Muscle of leg (tissue), 11 donors: Measurements from ENCODE around the gene MPHOSPH8. TPM values are rescaled to one million over a fixed set of nuclear protein-coding genes. Genes with fewer than 3 reads are reported as not detected.
A peak's percentile ranks its signal among the peaks of the same experiment; 100 is the strongest.
"Not testable (repeated sequence)": the region's sequence is repeated elsewhere in the genome, so short reads cannot be mapped to it uniquely, and the experiment has no call there.

ENCODE experiments used
- DNase-seq: peaks from one replicate; pipeline ENCODE4 v3.0.0; 2013
- H3K27ac ChIP-seq: one replicate; pipeline ENCODE4 v1.5.1; 2013; ENCODE audit warnings: mild to moderate bottlenecking, low read length, control low read depth
- H3K27me3 ChIP-seq: one replicate; pipeline ENCODE4 v1.6.1; 2013; ENCODE audit warnings: low read length; ENCODE audit not compliant: control insufficient read depth, insufficient read depth
- H3K36me3 ChIP-seq: one replicate; pipeline ENCODE4 v1.6.1; 2013; ENCODE audit warnings: low read length; ENCODE audit not compliant: control insufficient read depth, insufficient read depth
- H3K4me1 ChIP-seq: one replicate; pipeline ENCODE4 v1.6.1; 2013; ENCODE audit warnings: low read length; ENCODE audit not compliant: control insufficient read depth, insufficient read depth
- H3K4me3 ChIP-seq: one replicate; pipeline ENCODE4 v1.5.1; 2013; ENCODE audit warnings: low read length, control low read depth
- H3K9me3 ChIP-seq: replicated peaks from 2 replicates; pipeline ENCODE4 v1.6.1; 2013; ENCODE audit warnings: low read depth, low read length; ENCODE audit not compliant: control insufficient read depth
- WGBS: methylation state at CpG from one replicate; pipeline ENCODE4 v1.1.5; 2013; ENCODE audit warnings: missing lambda C conversion rate; ENCODE audit not compliant: insufficient coverage; 5-methylcytosine and 5-hydroxymethylcytosine counted together
- polyA plus RNA-seq, 8 donors: library from polyadenylated mRNA; unstranded; fragments of 120-200 nt; gene quantifications; one replicate each; pipeline versions ENCODE4 v1.2.1 to v1.2.3, GENCODE V29; 2013; ENCODE audit warnings: inconsistent platforms in 1 of 8, low replicate concordance in 1 of 8; ENCODE audit not compliant: insufficient read length in 8 of 8, insufficient read depth in 1 of 8
- total RNA-seq: library from RNA; stranded (reverse); fragments of 120-200 nt; gene quantifications from one replicate; pipeline ENCODE4 v1.2.4, GENCODE V29; 2013

The MPHOSPH8 gene
- total and polyA plus RNA-seq, 9 donors: 16.3 to 40.9 (median 32.1) TPM

DNA sequence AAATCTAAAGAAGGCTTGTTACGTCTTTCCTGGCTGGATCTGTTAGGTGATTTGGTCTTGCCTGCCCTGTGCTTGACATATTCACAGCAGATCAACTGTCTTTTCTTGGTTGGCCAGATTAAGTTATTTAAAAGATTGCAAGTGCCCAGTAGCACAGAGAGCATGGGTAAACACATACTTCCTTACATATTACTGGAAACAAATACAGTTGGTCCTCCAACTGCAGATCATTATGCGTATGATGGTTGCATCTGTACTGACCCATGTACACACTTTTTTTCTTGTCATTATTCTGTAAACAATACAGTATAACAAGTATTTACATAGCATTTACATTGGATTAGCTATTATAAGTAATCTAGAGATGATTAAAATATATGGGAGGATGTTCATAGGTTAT is 9.2 kb upstream of the MPHOSPH8 start:
- no CpG with 5 or more reads among the region's 2 CpGs for WGBS
- H3K4me3 ChIP-seq: no peak overlapping the region

GRCh38 chr13:19632915-19633478 is 462 bp upstream of the MPHOSPH8 start:
- no peak for DNase-seq
- Histone ChIP-seq H3K4me3 (peak overlapping the region; percentile 74), H3K27me3 (no peaks in the 10 kb centered on the region), H3K36me3 (no peaks in the 10 kb centered on the region), H3K27ac (peak overlapping the region; percentile 97), H3K9me3 (no peaks in the 10 kb centered on the region), H3K4me1 (peaks cover 5% of the 10 kb centered on the region)
- 0% methylated on average over 17 of the region's 25 CpGs for WGBS

More for the DNA sequence above, 9.2 kb upstream of the MPHOSPH8 start:
- no peaks in the 10 kb centered on the region for H3K9me3 ChIP-seq
- H3K27ac ChIP-seq: no peak overlapping the region
- DNase-seq: no peak
- no peaks in the 10 kb centered on the region for H3K27me3 ChIP-seq
- no peaks in the 10 kb centered on the region for H3K4me1 ChIP-seq
- no peaks in the 10 kb centered on the region for H3K36me3 ChIP-seq

DNA sequence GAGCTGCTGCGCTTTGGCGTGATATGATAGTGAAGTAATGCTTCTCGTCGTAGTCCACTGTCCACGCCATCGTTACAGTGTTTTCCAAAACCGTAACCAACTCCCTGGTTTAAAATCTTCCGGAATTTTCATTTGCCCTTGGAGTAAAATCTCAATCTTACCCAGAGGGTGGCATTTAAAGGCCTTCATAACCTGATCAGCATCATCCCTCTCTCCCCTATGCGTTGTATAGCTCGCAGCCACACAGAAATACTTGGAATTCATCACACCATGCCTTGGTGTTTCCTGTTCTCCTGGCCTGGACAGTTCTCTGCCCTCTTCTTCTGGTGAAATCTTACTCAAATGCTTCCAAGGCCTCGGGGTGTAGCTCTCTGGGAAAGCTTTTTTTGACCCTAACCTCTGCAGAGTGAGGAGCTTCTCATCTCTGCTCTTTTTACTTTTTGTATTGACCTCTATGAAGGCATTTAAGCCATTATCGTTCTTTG is 839 bp downstream of the MPHOSPH8 start:
- H3K9me3 ChIP-seq: no peaks in the 10 kb centered on the region
- H3K4me1 ChIP-seq: peaks cover 5% of the 10 kb centered on the region
- DNase-seq: no peak
- peak overlapping the region; percentile 97 for H3K27ac ChIP-seq
- H3K4me3 ChIP-seq: peak overlapping the region; percentile 74
- H3K27me3 ChIP-seq: no peaks in the 10 kb centered on the region
- no peaks in the 10 kb centered on the region for H3K36me3 ChIP-seq
- WGBS: 2% methylated on average over 7 of the region's 12 CpGs

- H3K27ac ChIP-seq: not testable (repeated sequence)
- 96% methylated on average over 4 of the region's 7 CpGs for WGBS
Observed at GRCh38 chr13:19635926-19636325, 2.5 kb downstream of the MPHOSPH8 start.

GRCh38 chr13:19643652-19644051 is 10.2 kb downstream of the MPHOSPH8 start:
- DNase-seq: no peak
- Histone ChIP-seq H3K27me3 (no peaks in the 10 kb centered on the region), H3K9me3 (no peaks in the 10 kb centered on the region), H3K4me1 (no peaks in the 10 kb centered on the region), H3K27ac (no peak overlapping the region), H3K36me3 (peaks cover 18% of the 10 kb centered on the region), H3K4me3 (no peak overlapping the region)
- 89% methylated on average over 2 of the region's 3 CpGs for WGBS

More at GRCh38 chr13:19635926-19636325, 2.5 kb downstream of the MPHOSPH8 start:
- not testable (repeated sequence) for H3K27me3 ChIP-seq, H3K9me3 ChIP-seq, H3K4me1 ChIP-seq, DNase-seq, H3K36me3 ChIP-seq, H3K4me3 ChIP-seq

GRCh38 chr13:19645000-19645399 is 11.5 kb downstream of the MPHOSPH8 start:
- DNase-seq: no peak
- no peak overlapping the region for H3K27ac ChIP-seq
- no CpG with 5 or more reads among the region's 2 CpGs for WGBS
- H3K4me1 ChIP-seq: no peaks in the 10 kb centered on the region
- peaks cover 25% of the 10 kb centered on the region for H3K36me3 ChIP-seq
- no peaks in the 10 kb centered on the region for H3K9me3 ChIP-seq
- no peaks in the 10 kb centered on the region for H3K27me3 ChIP-seq
- H3K4me3 ChIP-seq: no peak overlapping the region

DNA sequence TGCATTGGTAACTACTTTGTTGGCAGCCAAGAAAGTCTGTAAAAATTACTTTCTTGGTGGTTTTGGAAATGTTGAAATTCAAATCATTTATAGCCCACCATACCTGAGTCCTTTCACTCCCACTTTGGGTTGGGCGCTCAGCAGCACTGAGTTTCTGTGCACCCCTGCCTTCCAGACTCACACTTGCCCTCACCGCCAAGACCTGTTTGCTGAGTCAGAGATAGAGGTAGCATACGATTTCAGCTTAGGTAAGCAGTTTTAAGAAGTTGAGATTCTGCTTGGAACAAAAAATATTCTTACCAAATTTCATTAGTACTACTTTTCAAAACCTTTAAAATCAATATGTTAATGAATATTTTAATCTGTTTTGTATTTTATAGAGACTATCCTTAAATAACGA is 12.6 kb downstream of the MPHOSPH8 start:
- Histone ChIP-seq H3K36me3 (peaks cover 28% of the 10 kb centered on the region), H3K27me3 (no peaks in the 10 kb centered on the region), H3K4me3 (no peak overlapping the region), H3K27ac (no peak overlapping the region), H3K9me3 (no peaks in the 10 kb centered on the region), H3K4me1 (no peaks in the 10 kb centered on the region)
- DNase-seq: no peak
- WGBS: no CpG with 5 or more reads among the region's 4 CpGs

DNA sequence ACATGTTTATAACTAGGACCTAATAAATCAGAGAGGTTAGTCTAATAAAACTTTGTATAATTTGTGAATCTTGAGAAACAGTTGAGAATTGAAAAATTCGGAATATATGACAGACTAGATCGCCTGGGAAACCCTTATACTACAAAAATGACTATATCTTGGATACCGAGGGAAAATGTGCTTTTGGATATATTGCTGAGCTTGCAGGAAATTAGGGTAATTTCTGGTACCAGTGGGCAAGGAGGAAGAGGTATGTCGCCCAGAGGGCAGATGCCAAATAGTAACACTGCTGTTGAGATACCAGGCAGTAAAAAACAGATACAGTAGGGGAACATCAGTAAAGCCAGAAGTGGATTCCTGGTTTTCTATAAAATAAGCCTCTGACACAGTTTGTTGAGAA is 17.3 kb downstream of the MPHOSPH8 start:
- H3K27me3 ChIP-seq: no peaks in the 10 kb centered on the region
- no peak for DNase-seq
- H3K9me3 ChIP-seq: no peaks in the 10 kb centered on the region
- WGBS: 100% methylated on average over 1 of the region's 4 CpGs
- H3K36me3 ChIP-seq: peaks cover 33% of the 10 kb centered on the region
- H3K27ac ChIP-seq: no peak overlapping the region
- H3K4me3 ChIP-seq: no peak overlapping the region
- no peaks in the 10 kb centered on the region for H3K4me1 ChIP-seq

- Histone ChIP-seq H3K9me3 (no peaks in the 10 kb centered on the region), H3K4me3 (no peak overlapping the region), H3K27ac (no peak overlapping the region), H3K27me3 (no peaks in the 10 kb centered on the region), H3K4me1 (no peaks in the 10 kb centered on the region), H3K36me3 (peaks cover 38% of the 10 kb centered on the region)
- WGBS: 29% methylated on average over 4 of the region's 4 CpGs
- DNase-seq: no peak
Observed at GRCh38 chr13:19657872-19658591, 24.6 kb downstream of the MPHOSPH8 start.

DNA sequence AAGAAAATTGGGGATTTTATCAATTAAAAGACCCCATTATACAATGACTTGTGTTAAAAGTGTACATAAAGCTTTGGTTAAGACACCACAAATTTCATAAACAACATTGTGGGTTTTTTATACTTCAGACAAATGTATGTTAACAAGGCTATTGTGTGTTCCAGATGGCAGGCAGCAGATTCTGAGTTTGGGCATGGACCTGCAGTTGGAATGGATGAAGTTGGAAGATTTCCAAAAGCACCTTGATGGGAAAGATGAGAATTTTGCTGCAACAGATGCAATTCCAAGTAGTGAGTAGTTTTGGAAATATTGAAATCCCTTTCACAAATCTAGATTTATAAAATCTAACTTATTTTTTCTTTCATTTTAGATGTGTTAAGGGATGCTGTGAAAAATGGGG is 25.4 kb downstream of the MPHOSPH8 start:
- H3K27ac ChIP-seq: no peak overlapping the region
- no peaks in the 10 kb centered on the region for H3K27me3 ChIP-seq
- no peak overlapping the region for H3K4me3 ChIP-seq
- no peaks in the 10 kb centered on the region for H3K9me3 ChIP-seq
- peaks cover 42% of the 10 kb centered on the region for H3K36me3 ChIP-seq
- no peaks in the 10 kb centered on the region for H3K4me1 ChIP-seq
- no peak for DNase-seq
